Colonic mucosa (tissue), 4 donors: ENCODE measurements around the gene SLX4IP. TPM values are rescaled to one million over a fixed set of nuclear protein-coding genes. Genes with fewer than 3 reads are reported as not detected.

Source experiments
- DNase-seq: peaks from one replicate; pipeline ENCODE4 v3.0.0-alpha.2; 2020
- H3K27ac ChIP-seq: fragments of 200-600 bp; one replicate; pipeline ENCODE4 v1.8.0; 2021
- H3K27me3 ChIP-seq: fragments of 200-600 bp; one replicate; pipeline ENCODE4 v1.8.0; 2021
- H3K36me3 ChIP-seq: fragments of 200-600 bp; one replicate; pipeline ENCODE4 v1.8.0; 2021
- H3K4me1 ChIP-seq: fragments of 200-600 bp; one replicate; pipeline ENCODE4 v1.8.0; 2021; ENCODE audit warnings: mild to moderate bottlenecking
- H3K4me3 ChIP-seq: fragments of 200-600 bp; one replicate; pipeline ENCODE4 v1.8.0; 2021
- H3K9ac ChIP-seq, 2 donors: one replicate each; pipeline ENCODE4 v1.7.0; 2013; ENCODE audit warnings: control low read depth in 2 of 2, low read depth in 2 of 2, low read length in 2 of 2
- H3K9me3 ChIP-seq: fragments of 200-600 bp; one replicate; pipeline ENCODE4 v1.8.0; 2021
- CTCF ChIP-seq: fragments of 200-600 bp; IDR thresholded peaks from one replicate; pipeline ENCODE4 v1.8.0; 2022; ENCODE audit warnings: antibody characterized with exemption, mild to moderate bottlenecking
- intact Hi-C: fragments of 100-400 bp; cut with DNase I; formaldehyde crosslinking; loops from one replicate; pipeline ENCODE4 v1.14.1; 2022
- total RNA-seq, 2 donors: library from RNA; stranded (reverse); fragmentation: NEBNext Ultra II Directional in 1 of 2; extraction: Animal tissue kit (Norgen Biotek cat#: 25700) in 1 of 2; gene quantifications; one replicate each; pipeline ENCODE4 v1.2.1, GENCODE V29; 2021
- donor health status: healthy.
- donor health status: DM: no; HTN: no; CAD: no.
- donor health status: DM: no; HTN: no; CAD: no.

Gene SLX4IP
- total RNA-seq, 2 donors from 2014 or later, result 5.0 to 8.8 TPM

GRCh38 chr20:10667077-10667401 is 231.9 kb downstream of the SLX4IP start:
- Histone ChIP-seq H3K27ac (no peak overlapping the region), H3K27me3 (no peaks in the 10 kb centered on the region), H3K4me3 (no peak overlapping the region), H3K36me3 (peaks cover 7% of the 10 kb centered on the region), H3K9me3 (no peaks in the 10 kb centered on the region), H3K4me1 (peaks cover 15% of the 10 kb centered on the region), H3K9ac (no peak overlapping the region)
- TF ChIP-seq CTCF, result no peak
- intact Hi-C loops, result no loop called here
- DNase-seq, result no peak

GRCh38 chr20:10667560-10668167 is 232.6 kb downstream of the SLX4IP start:
- no peaks in the 10 kb centered on the region for H3K27me3 ChIP-seq
- intact Hi-C loops, result no loop called here
- TF ChIP-seq CTCF, result no peak
- no peak overlapping the region for H3K27ac ChIP-seq
- peaks cover 5% of the 10 kb centered on the region for H3K36me3 ChIP-seq
- H3K9me3 ChIP-seq, result no peaks in the 10 kb centered on the region
- H3K9ac ChIP-seq, result no peak overlapping the region
- no peak overlapping the region for H3K4me3 ChIP-seq
- H3K4me1 ChIP-seq, result peaks cover 15% of the 10 kb centered on the region
- DNase-seq, result no peak

GRCh38 chr20:10668677-10669368 is 233.7 kb downstream of the SLX4IP start:
- H3K4me1 ChIP-seq, result peaks cover 15% of the 10 kb centered on the region
- H3K9me3 ChIP-seq, result no peaks in the 10 kb centered on the region
- no peak overlapping the region for H3K27ac ChIP-seq
- no peak for DNase-seq
- H3K4me3 ChIP-seq, result no peak overlapping the region
- intact Hi-C loops, result no loop called here
- H3K9ac ChIP-seq, result peak overlapping the region in 1 of 2 donors; percentile 43
- no peaks in the 10 kb centered on the region for H3K36me3 ChIP-seq
- H3K27me3 ChIP-seq, result no peaks in the 10 kb centered on the region
- no peak for TF ChIP-seq CTCF

- Histone ChIP-seq H3K27ac (peak overlapping the region; percentile 100), H3K4me3 (peak overlapping the region; percentile 77), H3K9me3 (no peaks in the 10 kb centered on the region), H3K36me3 (no peaks in the 10 kb centered on the region), H3K27me3 (no peaks in the 10 kb centered on the region), H3K4me1 (peaks cover 15% of the 10 kb centered on the region), H3K9ac (peak overlapping the region in 1 of 2 donors; percentile 99)
- intact Hi-C loops, result loop anchor here (5.0 to 10.0 kb wide), 3 partner anchors 235 to 602 kb away; partner anchors contain the start of genes MKKS and SLX4IP
- DNase-seq, result no peak
- no peak for TF ChIP-seq CTCF
Observed at GRCh38 chr20:10669843-10670446, 234.8 kb downstream of the SLX4IP start.

- no peak for TF ChIP-seq CTCF
- peaks cover 9% of the 10 kb centered on the region for H3K4me1 ChIP-seq
Observed at GRCh38 chr20:10670501-10671220, 235.6 kb downstream of the SLX4IP start.

More at GRCh38 chr20:10670501-10671220, 235.6 kb downstream of the SLX4IP start:
- Histone ChIP-seq H3K4me3 (peak overlapping the region; percentile 77), H3K27ac (peak overlapping the region; percentile 100), H3K9ac (peak overlapping the region; percentile 41 to 99), H3K27me3 (no peaks in the 10 kb centered on the region), H3K36me3 (no peaks in the 10 kb centered on the region), H3K9me3 (no peaks in the 10 kb centered on the region)
- intact Hi-C loops, result loop anchor here (5.0 to 10.0 kb wide), 3 partner anchors 236 to 602 kb away; partner anchors contain the start of genes MKKS and SLX4IP
- DNase-seq, result no peak
